ENCODE measurements around the gene BMP6. TPM values are rescaled to one million over a fixed set of nuclear protein-coding genes. Genes with fewer than 3 reads are reported as not detected.

The BMP6 gene
- total and polyA plus RNA-seq, 2 experiments from 2014 or later = 1.3 to 10.3 TPM

DNA sequence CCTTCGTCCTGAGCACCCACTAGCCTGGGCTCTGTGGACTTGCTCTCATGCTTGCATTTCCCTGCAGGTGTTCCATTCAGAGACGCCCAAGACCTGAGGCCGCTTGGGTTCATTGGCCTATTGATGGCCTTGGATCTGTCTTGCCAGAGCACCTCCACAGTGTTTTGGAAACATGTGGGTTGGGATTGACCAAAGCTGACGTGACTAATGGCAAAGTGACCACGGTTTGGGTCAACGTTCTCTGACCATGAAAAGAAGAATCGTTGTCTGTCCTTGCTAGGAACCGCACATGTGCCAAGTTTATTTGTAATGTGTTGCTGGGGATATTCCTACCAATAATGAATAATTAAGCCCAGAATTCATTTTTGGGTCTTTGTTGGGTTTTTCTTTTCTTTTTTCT is 29.8 kb upstream of the BMP6 start:
- Histone ChIP-seq H3K9ac (no peak overlapping the region), H3K9me2 (ENCODE audit: insufficient read depth) (no peaks in the 10 kb centered on the region), H3K27ac (no peak overlapping the region), H3K36me3 (ENCODE audit: low read depth) (no peaks in the 10 kb centered on the region), H3K27me3 (replicated peaks; ENCODE audit: insufficient read depth) (no peaks in the 10 kb centered on the region), H3K9me3 (ENCODE audit: low read depth) (no peaks in the 10 kb centered on the region), H3K4me1 (ENCODE audit: insufficient read depth) (peaks cover 39% of the 10 kb centered on the region), H3K79me2 (ENCODE audit: insufficient read depth) (no peaks in the 10 kb centered on the region), H2AFZ (no peak overlapping the region), H3F3A (ENCODE audit: insufficient read depth) (peaks cover 43% of the 10 kb centered on the region), H3K4me3 (no peak overlapping the region), H4K20me1 (ENCODE audit: insufficient read depth) (no peaks in the 10 kb centered on the region), H3K4me2 (ENCODE audit: unreplicated experiment) (no peak overlapping the region)
- no peak for TF ChIP-seq EZH2phosphoT487 (IDR thresholded peaks at IDR 0.05; ENCODE audit: insufficient read depth, low read depth)
- DNase-seq = no peak
- in situ Hi-C loops (cut with MboI) = no loop called here
- WGBS, 2 experiments (ENCODE audit: low coverage in 1 of 2, low lambda C conversion rate in 2 of 2, missing lambda C conversion rate in 2 of 2) = 96 to 98% methylated on average over 8 of the region's 8 CpGs

DNA sequence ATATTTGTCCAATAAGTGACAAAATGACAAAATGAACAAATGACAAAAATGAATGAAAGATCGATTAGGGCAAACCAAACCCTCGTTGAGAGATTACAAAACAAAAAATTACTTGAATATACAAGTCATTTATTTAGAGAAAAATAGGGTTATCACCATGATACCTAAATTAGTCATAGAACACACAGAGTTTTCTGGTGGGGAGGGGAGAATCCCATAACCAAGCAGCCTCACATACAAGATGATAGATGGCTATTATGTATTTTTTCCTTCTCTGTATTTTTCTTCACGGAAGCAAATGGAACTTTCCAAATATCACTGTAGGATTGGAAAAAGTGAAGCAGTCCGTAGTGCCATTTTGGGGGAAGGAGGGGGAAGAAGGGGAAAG is 28.5 kb upstream of the BMP6 start:
- in situ Hi-C loops (cut with MboI) = no loop called here
- Histone ChIP-seq H3K9me2 (ENCODE audit: insufficient read depth) (no peaks in the 10 kb centered on the region), H3K9ac (peak overlapping the region; percentile 71), H3K4me3 (peak overlapping the region; percentile 61), H3K27ac (peak overlapping the region; percentile 92), H4K20me1 (ENCODE audit: insufficient read depth) (no peaks in the 10 kb centered on the region), H3F3A (ENCODE audit: insufficient read depth) (peaks cover 37% of the 10 kb centered on the region), H2AFZ (peak overlapping the region; percentile 66), H3K4me2 (ENCODE audit: unreplicated experiment) (peak overlapping the region; percentile 67), H3K4me1 (ENCODE audit: insufficient read depth) (peaks cover 30% of the 10 kb centered on the region), H3K27me3 (replicated peaks; ENCODE audit: insufficient read depth) (no peaks in the 10 kb centered on the region), H3K9me3 (ENCODE audit: low read depth) (no peaks in the 10 kb centered on the region), H3K79me2 (ENCODE audit: insufficient read depth) (no peaks in the 10 kb centered on the region), H3K36me3 (ENCODE audit: low read depth) (no peaks in the 10 kb centered on the region)
- DNase-seq = no peak
- WGBS, 2 experiments (ENCODE audit: low coverage in 1 of 2, low lambda C conversion rate in 2 of 2, missing lambda C conversion rate in 2 of 2) = 50% methylated on average over 4 of the region's 4 CpGs
- TF ChIP-seq EZH2phosphoT487 (IDR thresholded peaks at IDR 0.05; ENCODE audit: insufficient read depth, low read depth) (no peak), EZH2 (IDR thresholded peaks at IDR 0.05; ENCODE audit: insufficient read depth, poor library complexity, severe bottlenecking) (no peak)

DNA sequence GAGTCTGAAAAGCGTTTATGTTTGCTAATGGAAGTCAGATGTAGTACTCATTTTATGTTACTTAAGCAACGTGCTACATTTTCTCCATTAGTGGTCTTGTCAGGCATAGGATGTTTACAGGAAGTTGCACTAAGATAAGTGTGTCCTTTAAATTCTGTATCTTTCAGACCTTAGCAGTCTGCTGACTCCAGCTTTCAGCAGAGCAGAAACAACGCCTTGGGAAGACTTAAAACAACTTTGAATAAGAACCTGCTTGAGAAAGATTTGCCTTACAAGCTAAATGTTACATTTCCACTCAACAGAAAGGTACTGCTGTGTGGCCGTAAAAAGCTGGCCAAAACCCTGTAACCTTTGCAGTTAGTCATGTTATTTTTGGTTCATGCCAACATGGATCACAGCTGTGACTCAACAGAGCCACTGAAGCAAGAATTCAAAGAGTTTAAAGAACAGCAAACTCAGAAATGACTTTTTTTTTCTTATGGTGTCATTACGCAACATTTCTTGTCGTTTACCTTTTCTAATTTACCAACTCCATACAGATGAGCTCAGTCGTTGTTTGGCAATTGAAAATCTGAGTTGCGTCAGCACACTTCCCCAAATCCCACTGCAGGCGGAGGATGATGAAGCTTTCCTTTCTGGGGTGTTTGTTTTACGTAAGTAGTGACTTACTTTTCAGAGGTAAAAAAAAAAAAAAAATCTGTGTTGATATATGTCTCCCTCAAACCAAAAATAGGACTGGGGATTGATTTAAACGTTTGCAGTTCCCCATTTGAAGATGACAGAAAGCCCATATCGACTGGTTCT is 27.9 kb upstream of the BMP6 start:
- H4K20me1 ChIP-seq (ENCODE audit: insufficient read depth) = no peaks in the 10 kb centered on the region
- peak; percentile 95 for DNase-seq
- no peaks in the 10 kb centered on the region for H3K36me3 ChIP-seq (ENCODE audit: low read depth)
- peak overlapping the region; percentile 71 for H3K9ac ChIP-seq
- H3K27ac ChIP-seq = peak overlapping the region; percentile 92
- H3K4me1 ChIP-seq (ENCODE audit: insufficient read depth) = peaks cover 30% of the 10 kb centered on the region
- WGBS, 2 experiments (ENCODE audit: low coverage in 1 of 2, low lambda C conversion rate in 2 of 2, missing lambda C conversion rate in 2 of 2) = 9 to 10% methylated on average over 12 of the region's 12 CpGs
- no peaks in the 10 kb centered on the region for H3K27me3 ChIP-seq (replicated peaks; ENCODE audit: insufficient read depth)
- H3K9me2 ChIP-seq (ENCODE audit: insufficient read depth) = no peaks in the 10 kb centered on the region
- peak overlapping the region; percentile 66 for H2AFZ ChIP-seq
- peak overlapping the region; percentile 61 for H3K4me3 ChIP-seq
- TF ChIP-seq EZH2phosphoT487 (IDR thresholded peaks at IDR 0.05; ENCODE audit: insufficient read depth, low read depth) (no peak), EZH2 (IDR thresholded peaks at IDR 0.05; ENCODE audit: insufficient read depth, poor library complexity, severe bottlenecking) (no peak)
- in situ Hi-C loops (cut with MboI) = no loop called here
- H3F3A ChIP-seq (ENCODE audit: insufficient read depth) = peaks cover 37% of the 10 kb centered on the region
- H3K4me2 ChIP-seq (ENCODE audit: unreplicated experiment) = peak overlapping the region; percentile 67
- no peaks in the 10 kb centered on the region for H3K9me3 ChIP-seq (ENCODE audit: low read depth)
- no peaks in the 10 kb centered on the region for H3K79me2 ChIP-seq (ENCODE audit: insufficient read depth)

DNA sequence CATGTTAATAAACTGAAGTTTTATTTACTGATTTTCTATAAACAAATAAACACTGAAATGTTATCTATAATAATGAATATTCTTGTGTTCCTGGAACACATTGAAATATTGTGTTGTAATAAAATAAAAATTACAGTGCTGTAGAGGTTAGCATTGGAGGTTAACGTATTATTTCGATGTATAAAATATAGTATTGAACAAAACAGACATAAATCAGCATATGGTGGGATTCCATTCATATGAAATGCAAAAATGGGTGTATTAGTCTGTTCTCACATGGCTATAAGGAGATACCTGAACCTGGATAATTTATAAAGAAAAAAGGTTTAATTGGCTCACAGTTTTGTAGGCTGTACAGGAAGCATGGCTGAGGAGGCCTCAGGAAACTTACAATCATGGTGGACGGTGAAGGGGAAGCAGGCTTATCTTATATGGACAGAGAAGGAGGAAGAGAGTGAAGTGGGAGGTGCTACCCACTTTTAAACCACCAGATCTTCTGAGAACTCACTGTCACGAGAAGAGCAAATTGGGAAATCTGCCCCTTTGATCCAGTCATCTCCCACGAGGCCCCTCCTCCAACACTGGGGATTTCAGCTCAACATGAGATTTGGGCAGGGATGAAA is 24.6 kb upstream of the BMP6 start:
- H2AFZ ChIP-seq = no peak overlapping the region

More for the DNA sequence above, 24.6 kb upstream of the BMP6 start:
- no peak overlapping the region for H3K4me3 ChIP-seq
- H3F3A ChIP-seq (ENCODE audit: insufficient read depth) = peaks cover 34% of the 10 kb centered on the region
- 94% methylated on average over 5 of the region's 5 CpGs for WGBS, 2 experiments (ENCODE audit: low coverage in 1 of 2, low lambda C conversion rate in 2 of 2, missing lambda C conversion rate in 2 of 2)
- TF ChIP-seq EZH2 (IDR thresholded peaks at IDR 0.05; ENCODE audit: insufficient read depth, poor library complexity, severe bottlenecking) (no peak), EZH2phosphoT487 (IDR thresholded peaks at IDR 0.05; ENCODE audit: insufficient read depth, low read depth) (no peak)
- H3K27ac ChIP-seq = no peak overlapping the region
- H3K79me2 ChIP-seq (ENCODE audit: insufficient read depth) = no peaks in the 10 kb centered on the region
- DNase-seq = no peak
- H3K27me3 ChIP-seq (replicated peaks; ENCODE audit: insufficient read depth) = no peaks in the 10 kb centered on the region
- no peaks in the 10 kb centered on the region for H3K9me3 ChIP-seq (ENCODE audit: low read depth)
- in situ Hi-C loops (cut with MboI) = no loop called here
- H3K36me3 ChIP-seq (ENCODE audit: low read depth) = no peaks in the 10 kb centered on the region
- no peak overlapping the region for H3K4me2 ChIP-seq (ENCODE audit: unreplicated experiment)
- no peaks in the 10 kb centered on the region for H3K9me2 ChIP-seq (ENCODE audit: insufficient read depth)
- no peak overlapping the region for H3K9ac ChIP-seq
- H4K20me1 ChIP-seq (ENCODE audit: insufficient read depth) = no peaks in the 10 kb centered on the region
- H3K4me1 ChIP-seq (ENCODE audit: insufficient read depth) = peaks cover 35% of the 10 kb centered on the region
